HL-60 (cell line): Measurements from ENCODE around the gene ME1.

Experiments used
- CTCF ChIP-seq: IDR thresholded peaks from one replicate; pipeline ENCODE4 v1.5.1; 2011; ENCODE audit warnings: low read length, control low read depth, inconsistent platforms; ENCODE audit not compliant: insufficient read depth
- GABPA ChIP-seq: IDR thresholded peaks from 2 replicates; pipeline ENCODE4 v1.6.1; 2012; ENCODE audit warnings: low read depth
- POLR2AphosphoS5 ChIP-seq: IDR thresholded peaks from 2 replicates; pipeline ENCODE4 v1.6.1; 2012; ENCODE audit warnings: low read depth
- SPI1 ChIP-seq: IDR thresholded peaks from 2 replicates; pipeline ENCODE4 v1.6.1; 2012; ENCODE audit warnings: low read depth, mild to moderate bottlenecking, borderline replicate concordance
- TF ChIP-seq, protein P1 (sequence below): IDR thresholded peaks from 2 replicates; pipeline ENCODE4 v1.6.1; 2012; ENCODE audit warnings: low read depth; ENCODE audit not compliant: insufficient replicate concordance

GRCh38 chr6:83352424-83353061 is 78.3 kb downstream of the ME1 start:
- no peak for TF ChIP-seq CTCF
- no peak for TF ChIP-seq POLR2AphosphoS5
- TF ChIP-seq, protein P1, sequence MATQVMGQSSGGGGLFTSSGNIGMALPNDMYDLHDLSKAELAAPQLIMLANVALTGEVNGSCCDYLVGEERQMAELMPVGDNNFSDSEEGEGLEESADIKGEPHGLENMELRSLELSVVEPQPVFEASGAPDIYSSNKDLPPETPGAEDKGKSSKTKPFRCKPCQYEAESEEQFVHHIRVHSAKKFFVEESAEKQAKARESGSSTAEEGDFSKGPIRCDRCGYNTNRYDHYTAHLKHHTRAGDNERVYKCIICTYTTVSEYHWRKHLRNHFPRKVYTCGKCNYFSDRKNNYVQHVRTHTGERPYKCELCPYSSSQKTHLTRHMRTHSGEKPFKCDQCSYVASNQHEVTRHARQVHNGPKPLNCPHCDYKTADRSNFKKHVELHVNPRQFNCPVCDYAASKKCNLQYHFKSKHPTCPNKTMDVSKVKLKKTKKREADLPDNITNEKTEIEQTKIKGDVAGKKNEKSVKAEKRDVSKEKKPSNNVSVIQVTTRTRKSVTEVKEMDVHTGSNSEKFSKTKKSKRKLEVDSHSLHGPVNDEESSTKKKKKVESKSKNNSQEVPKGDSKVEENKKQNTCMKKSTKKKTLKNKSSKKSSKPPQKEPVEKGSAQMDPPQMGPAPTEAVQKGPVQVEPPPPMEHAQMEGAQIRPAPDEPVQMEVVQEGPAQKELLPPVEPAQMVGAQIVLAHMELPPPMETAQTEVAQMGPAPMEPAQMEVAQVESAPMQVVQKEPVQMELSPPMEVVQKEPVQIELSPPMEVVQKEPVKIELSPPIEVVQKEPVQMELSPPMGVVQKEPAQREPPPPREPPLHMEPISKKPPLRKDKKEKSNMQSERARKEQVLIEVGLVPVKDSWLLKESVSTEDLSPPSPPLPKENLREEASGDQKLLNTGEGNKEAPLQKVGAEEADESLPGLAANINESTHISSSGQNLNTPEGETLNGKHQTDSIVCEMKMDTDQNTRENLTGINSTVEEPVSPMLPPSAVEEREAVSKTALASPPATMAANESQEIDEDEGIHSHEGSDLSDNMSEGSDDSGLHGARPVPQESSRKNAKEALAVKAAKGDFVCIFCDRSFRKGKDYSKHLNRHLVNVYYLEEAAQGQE: no peak
- TF ChIP-seq GABPA: no peak
- no peak for TF ChIP-seq SPI1
